CD8-positive, alpha-beta memory T cell (primary cell): ENCODE measurements around the gene PAGR1. TPM values are rescaled to one million over a fixed set of nuclear protein-coding genes. Genes with fewer than 3 reads are reported as not detected.
"Not testable (repeated sequence)": the region's sequence is repeated elsewhere in the genome, so short reads cannot be mapped to it uniquely, and the experiment has no call there.

ENCODE experiments used
- CTCF ChIA-PET: fragments of 350-600 bp; sonication (Branson Sonifier 250); formaldehyde crosslinking; loops from one replicate; lab custom pipeline; 2021; ENCODE audit warnings: antibody characterized with exemption; lab: Charles Lee
- POLR2A ChIA-PET: fragments of 350-600 bp; sonication (Branson Sonifier 250); formaldehyde crosslinking; loops from one replicate; lab custom pipeline; 2021; ENCODE audit warnings: antibody characterized with exemption; lab: Charles Lee
- DNase-seq, 5 donors: peaks; one replicate each; pipeline versions ENCODE4 v3.0.0 to v3.0.0-alpha.2; 2020 to 2022; ENCODE audit warnings: mixed read lengths in 1 of 5
- H3K27ac ChIP-seq: one replicate; pipeline ENCODE4 v1.7.0; 2013; ENCODE audit warnings: low read depth, mild to moderate bottlenecking, low read length, moderate library complexity
- H3K27me3 ChIP-seq: 2 replicates; pipeline ENCODE4 v1.7.0; 2013; ENCODE audit warnings: low read length, mild to moderate bottlenecking; ENCODE audit not compliant: insufficient read depth, poor library complexity, severe bottlenecking
- H3K36me3 ChIP-seq: 2 replicates; pipeline ENCODE4 v1.7.0; 2013; ENCODE audit warnings: mild to moderate bottlenecking, low read length, moderate library complexity; ENCODE audit not compliant: insufficient read depth
- H3K4me1 ChIP-seq: 2 replicates; pipeline ENCODE4 v1.7.0; 2013; ENCODE audit warnings: mild to moderate bottlenecking, low read length, moderate library complexity; ENCODE audit not compliant: insufficient read depth
- H3K4me3 ChIP-seq: 2 replicates; pipeline ENCODE4 v1.7.0; 2013; ENCODE audit warnings: mild to moderate bottlenecking, low read length
- H3K9me3 ChIP-seq: 2 replicates; pipeline ENCODE4 v1.7.0; 2013; ENCODE audit warnings: mild to moderate bottlenecking, low read length
- H3K27ac Mint-ChIP-seq, 8 donors: one replicate each; pipeline ENCODE4 v1.8.0; 2020 to 2021; ENCODE audit warnings: mixed read lengths in 8 of 8, mild to moderate bottlenecking in 6 of 8, inconsistent platforms in 3 of 8, moderate library complexity in 3 of 8
- H3K27me3 Mint-ChIP-seq, 2 donors: one replicate each; pipeline ENCODE4 v1.8.0; 2020 to 2021; ENCODE audit warnings: mixed read lengths in 2 of 2, mild to moderate bottlenecking in 1 of 2, moderate library complexity in 1 of 2
- H3K36me3 Mint-ChIP-seq, 3 donors: one replicate each; pipeline ENCODE4 v1.8.0; 2020 to 2021; ENCODE audit warnings: mixed read lengths in 3 of 3, inconsistent platforms in 1 of 3, mild to moderate bottlenecking in 1 of 3
- H3K4me1 Mint-ChIP-seq, 3 donors: one replicate each; pipeline ENCODE4 v1.8.0; 2020 to 2021; ENCODE audit warnings: mixed read lengths in 3 of 3, inconsistent platforms in 1 of 3, mild to moderate bottlenecking in 1 of 3
- H3K4me3 Mint-ChIP-seq, 7 donors: one replicate each; pipeline ENCODE4 v1.8.0; 2020 to 2021; ENCODE audit warnings: mixed read lengths in 7 of 7, mild to moderate bottlenecking in 6 of 7, moderate library complexity in 4 of 7, inconsistent platforms in 2 of 7
- H3K9me3 Mint-ChIP-seq, 5 donors: one replicate each; pipeline ENCODE4 v1.8.0; 2020 to 2022; ENCODE audit warnings: mixed read lengths in 5 of 5, mild to moderate bottlenecking in 3 of 5, moderate library complexity in 2 of 5, inconsistent platforms in 1 of 5
- polyA plus RNA-seq: library from polyadenylated mRNA; unstranded; fragments of 300-500 nt; fragmentation: Illumina TruSeq; gene quantifications from one replicate; pipeline ENCODE4 v1.2.3, GENCODE V29; 2021
- total RNA-seq, 2 experiments: library from RNA; stranded (reverse); gene quantifications; one replicate each; pipeline ENCODE4 v1.2.3, GENCODE V29; 2021

The PAGR1 gene
- total and polyA plus RNA-seq, 3 experiments from 2014 or later: 41.9 to 53.1 (median 44.3) TPM

DNA sequence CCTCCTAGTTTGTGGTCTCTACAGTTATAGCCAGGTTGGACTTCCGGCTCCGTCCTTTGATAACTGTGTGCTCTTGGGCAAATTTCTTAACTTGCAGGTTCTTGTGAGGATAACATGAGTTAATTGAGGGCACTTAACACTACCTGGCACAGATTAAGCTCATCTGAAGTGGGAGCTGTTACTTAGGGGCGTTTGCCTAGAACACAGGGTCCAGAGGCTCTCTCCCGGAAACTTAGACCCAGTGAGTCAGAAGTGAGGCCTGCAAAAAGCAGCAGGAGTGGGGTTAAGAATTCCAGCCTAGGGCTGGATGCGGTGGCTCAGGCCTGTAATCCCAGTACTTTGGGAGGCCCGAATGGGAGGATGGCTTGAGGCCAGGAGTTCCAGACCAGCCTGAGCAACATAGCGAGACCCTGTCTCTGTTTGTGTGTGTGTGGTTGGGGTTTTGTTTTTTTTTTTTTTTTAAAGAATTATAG lies 5.7 kb downstream of the PAGR1 start:
- Mint-ChIP-seq H3K27me3 (no peaks in the 10 kb centered on the region), H3K36me3 (peaks cover 0 to 38% (median 6%) of the 10 kb centered on the region in 3 donors), H3K27ac (peak overlapping the region; percentile 72 to 98 (median 94)), H3K4me1 (peaks cover 62 to 83% (median 69%) of the 10 kb centered on the region in 3 donors), H3K9me3 (no peaks in the 10 kb centered on the region), H3K4me3 (peak overlapping the region; percentile 93 to 99 (median 96))
- DNase-seq: no peak
- CTCF ChIA-PET: interaction anchor here (0.7 to 8.7 kb wide), 7 partner anchors 14 to 121 kb away, joined by 3 to 92 read pairs (median 4); partner anchors contain the start of gene MAZ
- H3K4me3 ChIP-seq: peak overlapping the region; percentile 79
- H3K9me3 ChIP-seq: no peaks in the 10 kb centered on the region
- H3K27me3 ChIP-seq: no peaks in the 10 kb centered on the region
- POLR2A ChIA-PET: interaction anchor here (0.5 to 3.1 kb wide), 8 partner anchors 8 to 1045 kb away, joined by 3 to 17 read pairs (median 4); partner anchors contain the start of gene MAZ
- H3K4me1 ChIP-seq: peaks cover 92% of the 10 kb centered on the region
- peak overlapping the region; percentile 60 for H3K27ac ChIP-seq
- peaks cover 15% of the 10 kb centered on the region for H3K36me3 ChIP-seq

DNA sequence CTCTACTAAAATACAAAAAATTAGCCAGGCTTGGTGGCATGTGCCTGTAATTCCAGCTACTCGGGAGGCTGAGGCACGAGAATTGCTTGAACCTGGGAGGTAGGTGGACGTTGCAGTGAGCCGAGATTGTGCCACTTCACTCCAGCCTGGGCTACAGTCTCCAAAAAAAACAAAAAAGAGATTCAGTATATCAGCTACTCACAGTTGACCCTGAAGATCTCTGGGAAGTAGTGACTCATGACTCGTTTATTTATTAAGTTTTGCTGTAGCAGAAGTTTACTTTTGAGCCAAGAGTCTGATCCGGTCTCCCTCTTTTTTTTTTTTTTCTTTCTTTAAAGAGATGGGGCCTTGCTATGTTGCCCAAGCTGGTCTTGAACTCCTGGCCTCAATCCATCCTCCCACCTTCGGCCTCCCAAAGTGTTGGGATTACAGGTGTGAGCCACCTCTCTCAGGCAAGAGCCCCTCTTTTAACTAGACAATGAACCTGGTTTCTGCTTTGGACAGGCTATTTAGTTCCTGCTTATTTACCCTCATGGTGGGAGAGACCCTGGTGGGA lies 8.7 kb downstream of the PAGR1 start:
- POLR2A ChIA-PET: interaction anchor here (0.6 to 1.4 kb wide), 4 partner anchors 9 to 30 kb away, joined by 3 to 10 read pairs (median 4); partner anchors contain the start of gene PAGR1
- Histone ChIP-seq H3K4me1 (peaks cover 94% of the 10 kb centered on the region), H3K4me3 (peak overlapping the region; percentile 50), H3K27ac (no peak overlapping the region), H3K36me3 (peaks cover under 1% of the 10 kb centered on the region), H3K27me3 (no peaks in the 10 kb centered on the region), H3K9me3 (no peaks in the 10 kb centered on the region)
- peaks cover 0 to 20% (median 2%) of the 10 kb centered on the region in 3 donors for H3K36me3 Mint-ChIP-seq
- no peaks in the 10 kb centered on the region for H3K9me3 Mint-ChIP-seq
- peaks cover 55 to 78% (median 57%) of the 10 kb centered on the region in 3 donors for H3K4me1 Mint-ChIP-seq
- H3K27ac Mint-ChIP-seq: peak overlapping the region; percentile 61 to 93 (median 78)
- H3K27me3 Mint-ChIP-seq: no peaks in the 10 kb centered on the region
- no peak for DNase-seq
- H3K4me3 Mint-ChIP-seq: peak overlapping the region in 6 of 7 donors; percentile 46 to 79 (median 71)
- CTCF ChIA-PET: interaction anchor here (1.1 to 1.9 kb wide), 3 partner anchors 9 to 24 kb away, joined by 3 to 7 read pairs (median 4); partner anchors contain the start of gene PAGR1

DNA sequence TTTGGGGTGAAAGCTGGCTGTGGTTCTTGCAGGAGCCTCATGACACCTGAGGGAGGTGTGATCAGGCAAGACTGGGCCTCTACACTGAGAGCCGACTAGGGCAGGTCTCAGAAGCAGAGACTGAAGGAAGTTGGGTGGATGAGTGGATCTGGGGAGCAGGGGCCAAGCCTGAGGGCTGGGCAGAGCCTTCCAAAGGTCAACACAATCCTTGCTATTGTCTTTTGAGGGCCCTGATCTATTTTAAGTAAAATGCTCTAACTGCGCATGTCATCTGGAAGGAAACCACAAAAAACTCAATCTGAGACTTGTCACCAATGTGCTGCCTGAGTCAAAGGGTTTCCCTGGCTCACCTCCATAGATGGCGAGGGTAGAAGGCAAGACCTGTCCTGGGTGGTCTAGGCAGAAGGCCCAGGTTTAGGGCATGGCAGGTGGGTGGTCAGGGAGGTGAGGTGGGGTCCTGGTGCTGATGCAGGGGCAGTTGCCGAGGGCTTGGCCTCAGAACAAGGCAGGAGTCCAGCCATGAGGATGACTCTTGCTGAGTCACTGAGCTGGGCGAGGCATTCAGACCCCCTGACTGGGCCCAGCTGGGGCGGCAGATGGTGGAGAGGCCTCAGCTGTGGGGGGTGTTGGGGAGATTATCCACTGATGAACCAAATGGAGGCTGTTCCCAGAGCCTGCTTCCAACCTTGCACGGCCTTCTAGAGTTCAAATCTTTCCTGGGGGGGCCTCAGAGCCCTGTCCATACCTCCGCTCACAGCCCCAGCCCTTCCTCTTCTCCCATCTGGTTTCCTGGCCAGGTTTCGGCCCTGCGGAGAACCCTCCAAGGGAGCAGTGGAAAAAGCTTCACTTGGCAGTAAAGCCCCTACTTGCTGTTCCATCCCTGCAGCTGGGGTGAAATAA lies 9.4 kb downstream of the PAGR1 start:
- Mint-ChIP-seq H3K4me1 (peaks cover 51 to 78% (median 55%) of the 10 kb centered on the region in 3 donors), H3K9me3 (no peaks in the 10 kb centered on the region), H3K4me3 (peak overlapping the region; percentile 46 to 79 (median 71)), H3K36me3 (peaks cover 0 to 21% (median 2%) of the 10 kb centered on the region in 3 donors), H3K27me3 (no peaks in the 10 kb centered on the region), H3K27ac (peak overlapping the region; percentile 61 to 93 (median 88))
- ChIA-PET CTCF (interaction anchor here (1.1 to 3.0 kb wide), 5 partner anchors 9 to 23 kb away, joined by 3 to 22 read pairs (median 8); partner anchors contain the start of gene PAGR1), POLR2A (interaction anchor here (1.2 to 1.4 kb wide), 3 partner anchors 9 to 18 kb away, joined by 3 to 10 read pairs (median 4); partner anchors contain the start of gene PAGR1)
- Histone ChIP-seq H3K27me3 (no peaks in the 10 kb centered on the region), H3K27ac (no peak overlapping the region), H3K36me3 (peaks cover 4% of the 10 kb centered on the region), H3K4me1 (peaks cover 94% of the 10 kb centered on the region), H3K9me3 (no peaks in the 10 kb centered on the region), H3K4me3 (peak overlapping the region; percentile 50)
- peak in 1 of 5 donors; percentile 39 for DNase-seq

DNA sequence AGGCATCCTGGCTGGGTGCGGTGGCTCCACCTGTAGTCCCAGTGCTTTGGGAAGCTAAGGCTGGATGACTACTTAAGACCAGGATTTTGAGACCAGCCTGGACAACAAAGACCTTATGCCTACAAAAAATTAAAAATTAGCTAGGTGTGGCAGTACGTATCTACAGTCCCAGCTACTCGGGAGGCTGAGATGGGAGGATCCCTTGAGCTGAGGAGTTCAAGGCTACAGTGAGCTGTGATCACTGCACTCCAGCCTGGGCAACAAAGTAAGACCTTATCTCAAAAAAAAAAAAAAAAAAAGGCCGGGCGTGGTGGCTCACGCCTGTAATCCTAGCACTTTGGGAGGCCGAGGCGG lies 10.4 kb downstream of the PAGR1 start:
- peak overlapping the region in 3 of 8 donors; percentile 70 to 91 (median 76) for H3K27ac Mint-ChIP-seq
- peaks cover 45 to 75% (median 48%) of the 10 kb centered on the region in 3 donors for H3K4me1 Mint-ChIP-seq
- H3K9me3 Mint-ChIP-seq: no peaks in the 10 kb centered on the region
- no peak overlapping the region for H3K27ac ChIP-seq
- H3K9me3 ChIP-seq: no peaks in the 10 kb centered on the region
- H3K27me3 Mint-ChIP-seq: no peaks in the 10 kb centered on the region
- no peak for DNase-seq
- H3K27me3 ChIP-seq: no peaks in the 10 kb centered on the region
- H3K36me3 Mint-ChIP-seq: peaks cover 0 to 23% (median 2%) of the 10 kb centered on the region in 3 donors
- H3K4me3 ChIP-seq: no peak overlapping the region
- peaks cover 10% of the 10 kb centered on the region for H3K36me3 ChIP-seq
- H3K4me3 Mint-ChIP-seq: peak overlapping the region in 2 of 7 donors; percentile 79 to 81
- ChIA-PET CTCF (interaction anchor here (1.0 to 3.0 kb wide), 4 partner anchors 10 to 40 kb away, joined by 3 to 22 read pairs (median 10); partner anchors contain the start of gene PAGR1), POLR2A (interaction anchor here (0.8 to 2.0 kb wide), 6 partner anchors 9 to 784 kb away, joined by 3 to 10 read pairs (median 4); partner anchors contain the start of gene PAGR1)
- peaks cover 94% of the 10 kb centered on the region for H3K4me1 ChIP-seq

DNA sequence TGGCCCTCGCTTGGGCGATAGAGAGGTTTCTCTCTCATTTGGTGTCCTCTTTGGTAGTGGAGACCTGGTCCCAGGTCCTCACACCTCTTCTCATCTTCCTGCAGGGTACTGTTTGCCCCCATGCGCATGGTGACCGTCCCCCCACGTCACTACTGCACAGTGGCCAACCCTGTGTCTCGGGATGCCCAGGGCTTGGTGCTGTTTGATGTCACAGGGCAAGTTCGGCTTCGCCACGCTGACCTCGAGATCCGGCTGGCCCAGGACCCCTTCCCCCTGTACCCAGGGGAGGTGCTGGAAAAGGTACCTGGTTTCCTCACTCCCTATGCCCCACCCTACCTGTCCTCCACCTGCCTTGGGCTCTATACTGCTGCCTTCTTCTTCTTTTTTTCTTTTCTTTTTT lies 14.8 kb downstream of the PAGR1 start:
- CTCF ChIA-PET: no interaction called here
- Mint-ChIP-seq H3K4me1 (peaks cover 25 to 46% (median 29%) of the 10 kb centered on the region in 3 donors), H3K4me3 (no peak overlapping the region), H3K27ac (peak overlapping the region in 2 of 8 donors; percentile 50 to 71), H3K9me3 (no peaks in the 10 kb centered on the region), H3K27me3 (no peaks in the 10 kb centered on the region), H3K36me3 (peaks cover 6 to 57% (median 7%) of the 10 kb centered on the region in 3 donors)
- POLR2A ChIA-PET: no interaction called here
- Histone ChIP-seq H3K36me3 (peaks cover 29% of the 10 kb centered on the region), H3K4me3 (no peak overlapping the region), H3K4me1 (peaks cover 50% of the 10 kb centered on the region), H3K27me3 (no peaks in the 10 kb centered on the region), H3K9me3 (no peaks in the 10 kb centered on the region), H3K27ac (no peak overlapping the region)
- no peak for DNase-seq

DNA sequence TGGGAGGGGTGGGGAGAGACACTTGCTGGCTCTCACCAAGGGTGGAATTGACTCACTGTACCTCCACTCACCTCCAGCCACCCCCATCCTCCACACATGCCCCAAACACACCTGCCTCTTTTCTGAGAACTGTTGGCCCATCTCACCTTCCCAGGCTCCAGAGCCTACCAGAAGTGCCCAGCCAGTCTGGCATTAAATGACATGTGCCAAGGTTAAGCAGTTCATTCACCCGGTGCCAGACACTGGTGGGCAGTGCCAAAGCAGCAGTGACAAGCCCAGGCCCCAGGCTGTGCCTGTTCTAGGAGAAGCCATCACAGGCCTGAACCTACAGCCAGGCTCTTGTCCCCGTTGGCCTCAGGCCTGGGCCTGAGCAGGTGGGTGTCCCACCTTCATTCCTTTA lies 15.5 kb downstream of the PAGR1 start:
- Histone ChIP-seq H3K9me3 (no peaks in the 10 kb centered on the region), H3K36me3 (peaks cover 33% of the 10 kb centered on the region), H3K27ac (no peak overlapping the region), H3K4me1 (peaks cover 43% of the 10 kb centered on the region), H3K4me3 (no peak overlapping the region), H3K27me3 (no peaks in the 10 kb centered on the region)
- Mint-ChIP-seq H3K27ac (peak overlapping the region in 2 of 8 donors; percentile 8 to 69), H3K27me3 (no peaks in the 10 kb centered on the region), H3K36me3 (peaks cover 7 to 64% (median 7%) of the 10 kb centered on the region in 3 donors), H3K4me3 (no peak overlapping the region), H3K9me3 (no peaks in the 10 kb centered on the region), H3K4me1 (peaks cover 23 to 39% (median 23%) of the 10 kb centered on the region in 3 donors)
- CTCF ChIA-PET: interaction anchor here (1.0 kb wide), 1 partner anchor 16 kb away, joined by 3 read pairs; the partner anchor contains the start of gene PAGR1
- POLR2A ChIA-PET: interaction anchor here (0.9 kb wide), 1 partner anchor 11 kb away, joined by 3 read pairs; no protein-coding TSS in a partner anchor
- no peak for DNase-seq

DNA sequence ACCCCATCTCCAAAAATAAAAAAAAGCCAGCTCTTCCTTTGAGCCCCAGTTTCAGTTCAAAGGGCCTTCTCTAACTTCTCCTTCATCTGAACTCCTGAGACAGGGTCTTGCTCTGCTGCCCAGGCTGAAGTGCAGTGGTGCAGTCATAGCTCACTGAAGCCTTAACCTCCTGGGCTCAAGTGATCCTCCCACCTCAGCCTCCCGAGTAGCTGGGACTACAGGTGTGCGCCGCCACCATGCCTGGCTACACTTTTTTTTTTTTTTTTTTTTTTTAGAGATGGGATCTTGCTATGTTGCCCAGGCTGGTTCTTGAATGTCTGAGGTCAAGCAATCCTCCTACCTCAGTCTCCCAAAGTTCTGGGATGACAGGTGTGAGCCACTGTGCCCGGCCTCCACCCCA lies 17.3 kb downstream of the PAGR1 start:
- POLR2A ChIA-PET, H3K27ac ChIP-seq, H3K9me3 Mint-ChIP-seq, H3K9me3 ChIP-seq, H3K27me3 Mint-ChIP-seq, H3K4me3 ChIP-seq, H3K4me3 Mint-ChIP-seq, H3K27me3 ChIP-seq, DNase-seq: not testable (repeated sequence)
- peaks cover 12 to 25% (median 14%) of the 10 kb centered on the region in 3 donors for H3K4me1 Mint-ChIP-seq
- CTCF ChIA-PET: interaction anchor here (0.9 to 1.7 kb wide), 4 partner anchors 15 to 132 kb away, joined by 3 to 10 read pairs (median 5); no protein-coding TSS in a partner anchor
- H3K36me3 Mint-ChIP-seq: peaks cover 7 to 78% (median 7%) of the 10 kb centered on the region in 3 donors
- H3K36me3 ChIP-seq: peaks cover 50% of the 10 kb centered on the region
- peaks cover 25% of the 10 kb centered on the region for H3K4me1 ChIP-seq
- H3K27ac Mint-ChIP-seq: peak overlapping the region in 1 of 8 donors; percentile 47
